NOMO-1 treated with DMSO at 0.1 percent for 48 hours (cell line): ENCODE data around the gene LIME1.
A peak's percentile ranks its signal among the peaks of the same experiment; 100 is the strongest.

ENCODE experiments used
- DNase-seq: peaks from one replicate; lab custom pipeline; 2025; ENCODE audit not compliant: unreplicated experiment; lab: John Stamatoyannopoulos, UW

LIME1 gene

GRCh38 chr20:63737945-63738686 lies 1.7 kb downstream of the LIME1 start:
- DNase-seq: no peak

DNA sequence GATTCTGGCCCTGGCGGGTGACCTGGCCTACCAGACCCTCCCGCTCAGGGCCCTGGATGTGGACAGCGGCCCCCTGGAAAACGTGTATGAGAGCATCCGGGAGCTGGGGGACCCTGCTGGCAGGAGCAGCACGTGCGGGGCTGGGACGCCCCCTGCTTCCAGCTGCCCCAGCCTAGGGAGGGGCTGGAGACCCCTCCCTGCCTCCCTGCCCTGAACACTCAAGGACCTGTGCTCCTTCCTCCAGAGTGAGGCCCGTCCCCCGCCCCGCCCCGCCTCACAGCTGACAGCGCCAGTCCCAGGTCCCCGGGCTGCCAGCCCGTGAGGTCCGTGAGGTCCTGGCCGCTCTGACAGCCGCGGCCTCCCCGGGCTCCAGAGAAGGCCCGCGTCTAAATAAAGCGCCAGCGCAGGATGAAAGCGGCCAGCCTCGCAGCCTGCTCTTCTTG lies 2.2 kb downstream of the LIME1 start:
- DNase-seq: peak; percentile 11

- DNase-seq: peak; percentile 58
Measured at GRCh38 chr20:63739130-63740069, 2.9 kb downstream of the LIME1 start, which contains the start of gene SLC2A4RG. TSS of gene SLC2A4RG (plus strand) at chr20:63739776. CDS start at chr20:63739913, 137 bp downstream.

- DNase-seq: peak; percentile 18
Measured at GRCh38 chr20:63740070-63740626, 3.7 kb downstream of the LIME1 start.

DNA sequence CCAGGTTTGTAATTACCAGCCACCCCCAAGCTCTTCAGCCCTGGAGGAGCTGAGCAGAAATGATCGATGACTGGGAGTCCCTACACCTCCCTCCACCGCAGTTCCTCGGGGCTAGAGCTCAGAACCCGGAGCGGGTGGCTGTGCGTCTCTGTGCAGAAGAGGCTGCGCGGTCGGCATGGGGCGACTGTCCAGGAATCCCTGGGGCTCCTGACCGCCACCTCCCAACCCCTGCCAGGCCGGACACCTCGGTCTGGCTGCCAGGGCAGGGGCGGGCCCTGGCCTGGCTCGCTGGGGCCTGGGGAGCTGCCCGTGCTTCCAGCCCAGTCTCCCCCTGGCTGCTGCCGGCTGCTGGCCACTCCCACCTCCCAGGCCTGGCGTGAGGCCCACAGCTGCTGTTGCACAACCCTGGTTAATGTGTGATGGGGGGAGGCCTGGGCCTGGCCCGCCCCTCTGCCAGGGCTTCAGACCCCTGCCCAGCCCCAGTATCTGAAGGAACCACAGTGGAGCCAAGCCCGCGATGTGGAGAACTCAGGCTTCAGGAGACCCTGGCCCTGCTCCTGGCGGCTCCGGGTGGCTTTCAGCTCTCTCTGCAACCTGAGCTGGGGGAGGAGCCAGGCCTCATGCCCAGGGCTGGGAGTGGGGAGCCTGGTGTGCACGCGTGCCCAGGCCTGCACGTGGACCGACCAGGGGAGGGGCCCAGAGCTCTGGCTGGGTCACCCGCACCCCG lies 4.3 kb downstream of the LIME1 start:
- peak; percentile 77 for DNase-seq

DNA sequence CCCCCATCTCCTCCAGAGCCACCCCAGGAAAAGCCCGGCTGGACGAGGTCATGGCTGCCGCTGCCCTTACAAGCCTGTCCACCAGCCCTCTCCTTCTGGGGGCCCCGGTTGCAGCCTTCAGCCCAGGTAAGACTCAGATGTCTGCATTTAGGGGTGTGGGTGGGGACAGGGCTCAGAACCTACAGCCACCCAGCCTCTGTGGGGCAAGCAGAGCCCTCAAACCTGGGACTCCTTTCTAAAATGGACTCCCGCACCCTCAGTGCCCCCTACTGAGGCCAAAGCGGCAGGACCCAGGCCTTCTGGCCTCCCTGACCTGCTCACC lies 4.9 kb downstream of the LIME1 start:
- no peak for DNase-seq

- no peak for DNase-seq
Measured at GRCh38 chr20:63741676-63742380, 5.4 kb downstream of the LIME1 start.

- DNase-seq: no peak
Measured at GRCh38 chr20:63742381-63743024, 6.0 kb downstream of the LIME1 start.

DNA sequence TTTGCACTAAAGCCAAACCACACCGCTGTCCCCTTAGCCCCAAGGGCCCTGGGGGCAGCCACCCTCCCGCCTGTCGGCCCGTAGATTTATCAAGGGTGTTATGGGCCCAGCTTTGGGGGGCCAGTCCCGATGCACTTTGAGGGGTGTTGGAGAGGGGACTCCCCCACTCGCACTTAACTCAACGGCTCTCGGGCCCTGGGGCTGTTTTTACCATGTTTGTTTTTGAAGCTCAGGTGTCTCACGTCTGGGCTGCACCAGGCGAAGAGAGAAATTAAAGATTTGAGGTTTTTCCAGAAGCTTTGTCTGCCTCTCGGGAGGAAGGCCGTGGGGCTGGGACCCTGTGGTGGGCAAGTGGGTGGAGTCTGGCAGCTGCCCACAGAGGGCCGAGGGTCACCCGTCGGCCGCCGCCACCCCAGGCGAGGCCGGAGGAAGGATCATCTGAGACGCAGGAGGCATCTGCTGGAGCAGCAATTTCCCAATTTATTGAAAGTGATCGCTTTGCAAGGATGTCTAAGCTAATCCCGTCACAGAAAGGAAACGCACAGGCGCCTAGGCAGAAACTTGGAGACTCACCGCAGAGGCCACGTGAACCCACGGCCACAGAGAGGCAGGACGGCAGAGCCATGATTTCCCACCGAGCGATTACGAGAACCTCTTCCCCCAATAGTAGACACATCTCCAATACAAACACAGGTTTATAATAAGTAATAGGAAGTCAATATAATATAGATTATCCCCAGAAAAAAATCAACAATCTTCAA lies 6.9 kb downstream of the LIME1 start:
- no peak for DNase-seq

GRCh38 chr20:63744158-63744557 lies 7.7 kb downstream of the LIME1 start:
- DNase-seq: no peak

GRCh38 chr20:63744574-63745423 lies 8.3 kb downstream of the LIME1 start:
- DNase-seq: no peak

- no peak for DNase-seq
Measured at GRCh38 chr20:63745424-63745805, 9.0 kb downstream of the LIME1 start.

- DNase-seq: no peak
Measured at GRCh38 chr20:63745961-63746731, 9.7 kb downstream of the LIME1 start.

GRCh38 chr20:63746751-63747315 lies 10.4 kb downstream of the LIME1 start:
- DNase-seq: no peak

GRCh38 chr20:63747622-63748069 lies 11.2 kb downstream of the LIME1 start:
- DNase-seq: no peak

DNA sequence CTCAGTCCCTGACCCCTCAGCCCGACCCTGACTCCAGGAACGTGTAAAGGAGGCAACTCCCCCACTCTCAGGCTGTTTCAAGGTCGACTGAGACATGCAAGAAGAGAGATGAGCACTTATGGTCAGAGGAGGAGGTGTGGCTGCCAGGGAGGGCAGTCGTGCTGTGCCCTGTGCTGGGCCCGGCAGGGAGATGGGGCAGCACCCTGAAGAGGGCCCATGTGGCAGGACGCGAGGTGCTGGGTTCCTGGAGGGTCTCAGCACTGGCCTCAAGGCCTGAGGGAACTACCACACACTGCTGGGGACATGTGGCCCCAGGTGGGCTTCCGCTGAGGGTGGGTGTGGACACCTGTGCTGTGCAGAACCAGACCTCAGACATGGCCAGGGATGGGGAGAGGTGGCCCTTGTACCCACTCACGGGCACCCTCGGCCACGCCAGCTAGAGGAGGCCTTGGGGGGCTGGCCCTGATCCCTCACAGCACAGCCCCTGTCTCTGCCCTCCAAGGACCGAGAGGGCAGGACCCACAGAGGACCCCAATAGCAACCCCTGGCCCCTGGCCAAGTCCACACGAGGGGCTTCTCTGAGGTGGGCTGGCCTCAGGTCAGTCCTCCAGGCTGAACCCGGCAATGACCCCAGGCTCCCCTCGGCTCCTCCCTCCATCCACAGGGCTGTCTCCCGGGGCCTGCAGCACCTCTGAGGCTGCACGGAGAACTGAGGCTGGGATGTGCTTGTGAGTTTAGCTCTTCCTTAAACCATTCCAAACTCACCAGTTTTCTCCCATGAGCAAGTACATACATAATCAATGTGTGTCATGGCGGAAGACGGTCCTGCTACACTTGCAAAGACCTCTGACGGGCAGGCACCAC lies 11.8 kb downstream of the LIME1 start:
- DNase-seq: no peak
